HG03469 (cell line): Measurements from ENCODE around the gene ANKRD60.

Source experiments
- ATAC-seq: cut with Tn5 transposase; IDR thresholded peaks from one replicate; pipeline ENCODE4 v1.9.1; 2021; ENCODE audit warnings: mild to moderate bottlenecking, moderate library complexity, moderate number of reproducible peaks; ENCODE audit not compliant: unreplicated experiment

ANKRD60 gene

DNA sequence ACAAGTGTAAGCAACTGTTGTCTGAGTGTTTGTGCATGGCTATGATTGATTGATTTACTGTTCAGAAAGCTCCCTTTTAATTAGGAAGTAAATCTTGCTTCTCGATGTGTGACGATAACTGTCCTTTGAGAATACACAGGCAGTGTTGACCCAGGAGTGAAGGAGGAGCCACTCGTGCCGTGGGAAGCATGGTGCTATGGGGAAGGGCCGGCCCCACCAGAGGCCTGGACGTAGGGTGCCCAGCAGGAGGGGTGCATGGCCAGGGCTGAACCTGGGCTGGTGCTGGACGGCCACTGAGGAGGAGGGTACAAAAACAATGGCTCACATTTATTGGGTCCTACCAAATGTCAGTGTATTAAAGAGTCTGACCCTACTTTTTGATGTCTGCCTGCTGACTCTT, 60.7 kb downstream of the ANKRD60 start:
- no peak for ATAC-seq
